ENCODE data around the gene RPLP2.

RPLP2 gene

DNA sequence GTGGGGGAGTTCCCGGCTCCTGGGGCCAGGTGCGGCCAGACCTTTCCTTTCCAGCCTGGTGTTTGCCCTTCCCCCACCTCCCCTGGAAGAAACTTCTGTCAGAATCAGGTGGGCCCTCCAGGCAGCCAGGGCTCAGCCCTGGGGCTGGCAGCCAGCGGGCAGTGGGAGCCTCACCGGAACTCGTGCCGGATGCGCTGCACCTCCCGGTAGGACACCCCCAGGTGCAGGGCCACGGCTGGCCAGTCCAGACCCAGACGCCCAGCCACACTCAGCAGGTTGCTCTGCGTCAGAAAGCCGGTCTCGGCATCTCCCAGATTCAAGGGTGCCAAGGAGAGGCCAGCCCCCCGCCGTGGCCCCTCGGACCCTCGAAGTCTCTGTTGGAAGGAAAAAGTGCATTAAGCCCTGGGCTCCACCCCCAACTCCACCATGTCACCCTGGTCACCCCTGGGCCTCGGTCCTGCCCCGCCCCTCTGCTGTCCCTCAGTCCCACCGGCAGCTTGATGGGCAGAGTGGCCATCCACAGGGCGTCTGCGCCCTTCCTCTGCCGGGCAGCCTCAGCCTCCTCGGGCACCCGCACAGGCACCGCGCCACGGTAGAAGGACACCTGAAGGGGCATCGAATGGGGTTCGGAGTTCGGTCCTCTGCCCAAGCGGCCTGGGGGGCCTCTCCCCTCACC lies 10.0 kb upstream of the RPLP2 start:
- Histone ChIP-seq H3K36me3 (ENCODE audit: control insufficient read depth, insufficient read depth, low read length) (peaks cover 10% of the 10 kb centered on the region), H3K27me3 (replicated peaks; ENCODE audit: control insufficient read depth, insufficient read depth, low read length) (no peaks in the 10 kb centered on the region), H3K4me3 (replicated peaks; ENCODE audit: low read depth, low read length) (no peak overlapping the region)
- TF ChIP-seq, protein P1, sequence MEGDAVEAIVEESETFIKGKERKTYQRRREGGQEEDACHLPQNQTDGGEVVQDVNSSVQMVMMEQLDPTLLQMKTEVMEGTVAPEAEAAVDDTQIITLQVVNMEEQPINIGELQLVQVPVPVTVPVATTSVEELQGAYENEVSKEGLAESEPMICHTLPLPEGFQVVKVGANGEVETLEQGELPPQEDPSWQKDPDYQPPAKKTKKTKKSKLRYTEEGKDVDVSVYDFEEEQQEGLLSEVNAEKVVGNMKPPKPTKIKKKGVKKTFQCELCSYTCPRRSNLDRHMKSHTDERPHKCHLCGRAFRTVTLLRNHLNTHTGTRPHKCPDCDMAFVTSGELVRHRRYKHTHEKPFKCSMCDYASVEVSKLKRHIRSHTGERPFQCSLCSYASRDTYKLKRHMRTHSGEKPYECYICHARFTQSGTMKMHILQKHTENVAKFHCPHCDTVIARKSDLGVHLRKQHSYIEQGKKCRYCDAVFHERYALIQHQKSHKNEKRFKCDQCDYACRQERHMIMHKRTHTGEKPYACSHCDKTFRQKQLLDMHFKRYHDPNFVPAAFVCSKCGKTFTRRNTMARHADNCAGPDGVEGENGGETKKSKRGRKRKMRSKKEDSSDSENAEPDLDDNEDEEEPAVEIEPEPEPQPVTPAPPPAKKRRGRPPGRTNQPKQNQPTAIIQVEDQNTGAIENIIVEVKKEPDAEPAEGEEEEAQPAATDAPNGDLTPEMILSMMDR (IDR thresholded peaks at IDR 0.05; ENCODE audit: insufficient read depth, low read length, poor library complexity, severe bottlenecking) = no peak
- DNase-seq (ENCODE audit: extremely low read depth, insufficient read length) = no peak

DNA sequence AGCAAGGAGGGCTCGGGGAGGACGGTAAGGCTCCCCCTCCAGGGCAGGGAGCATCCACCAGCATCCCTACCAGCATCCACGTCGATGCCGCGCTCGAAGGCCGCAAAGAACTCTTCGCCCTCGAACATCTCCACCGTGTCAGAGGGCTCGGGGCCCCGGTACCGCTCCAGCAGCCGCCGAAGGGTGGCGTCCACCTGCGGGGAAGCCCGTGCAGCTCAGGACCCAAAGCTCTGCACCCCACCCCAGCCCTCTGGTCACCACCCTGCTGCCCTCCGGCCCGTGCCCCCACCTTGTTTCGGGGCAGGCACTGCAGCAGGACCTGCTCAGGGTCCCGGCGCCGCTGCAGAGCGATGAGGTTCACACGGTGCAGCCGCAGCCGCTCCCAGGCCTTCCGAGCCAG lies 9.3 kb upstream of the RPLP2 start:
- DNase-seq (ENCODE audit: extremely low read depth, insufficient read length) = no peak
- H3K36me3 ChIP-seq (ENCODE audit: control insufficient read depth, insufficient read depth, low read length) = peaks cover 10% of the 10 kb centered on the region
- TF ChIP-seq, protein P1 (IDR thresholded peaks at IDR 0.05; ENCODE audit: insufficient read depth, low read length, poor library complexity, severe bottlenecking) = no peak
- no peaks in the 10 kb centered on the region for H3K27me3 ChIP-seq (replicated peaks; ENCODE audit: control insufficient read depth, insufficient read depth, low read length)
- H3K4me3 ChIP-seq (replicated peaks; ENCODE audit: low read depth, low read length) = no peak overlapping the region

DNA sequence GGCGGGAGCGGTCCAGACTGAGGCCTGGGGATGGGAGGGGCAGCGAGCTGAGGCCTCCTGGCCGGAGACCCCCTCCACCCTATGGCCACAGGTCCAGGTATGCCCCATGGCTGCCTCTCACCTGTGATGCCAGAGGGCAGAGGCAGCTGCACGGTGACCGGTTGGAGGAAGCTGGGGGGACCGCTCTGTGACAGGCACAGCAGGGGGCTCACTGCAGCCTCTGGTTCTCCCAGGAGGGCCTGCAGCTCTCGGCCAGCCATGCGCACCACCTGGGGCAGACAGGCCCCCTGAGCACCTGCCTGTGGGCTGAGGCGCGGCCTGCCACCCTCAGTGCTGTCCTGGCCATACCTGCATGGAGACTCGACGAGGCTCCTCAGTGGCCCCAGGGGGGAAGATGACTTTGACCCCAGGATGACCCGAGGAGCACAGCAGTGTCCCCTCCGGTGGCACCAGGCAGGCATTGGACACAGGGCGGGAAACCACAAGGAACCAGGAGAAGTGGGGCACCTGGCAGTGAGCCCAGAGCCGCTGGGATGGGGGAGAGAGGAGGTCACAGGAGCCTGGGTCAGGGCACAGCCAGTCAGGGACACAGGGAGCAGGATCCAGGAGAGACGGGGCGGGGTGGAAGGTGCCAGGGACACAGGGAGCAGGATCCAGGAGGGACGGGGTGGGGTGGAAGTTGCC lies 8.5 kb upstream of the RPLP2 start:
- Histone ChIP-seq H3K4me3 (replicated peaks; ENCODE audit: low read depth, low read length) (no peak overlapping the region), H3K27me3 (replicated peaks; ENCODE audit: control insufficient read depth, insufficient read depth, low read length) (no peaks in the 10 kb centered on the region), H3K36me3 (ENCODE audit: control insufficient read depth, insufficient read depth, low read length) (peaks cover 10% of the 10 kb centered on the region)
- TF ChIP-seq, protein P1 (IDR thresholded peaks at IDR 0.05; ENCODE audit: insufficient read depth, low read length, poor library complexity, severe bottlenecking) = no peak
- DNase-seq (ENCODE audit: extremely low read depth, insufficient read length) = no peak

DNA sequence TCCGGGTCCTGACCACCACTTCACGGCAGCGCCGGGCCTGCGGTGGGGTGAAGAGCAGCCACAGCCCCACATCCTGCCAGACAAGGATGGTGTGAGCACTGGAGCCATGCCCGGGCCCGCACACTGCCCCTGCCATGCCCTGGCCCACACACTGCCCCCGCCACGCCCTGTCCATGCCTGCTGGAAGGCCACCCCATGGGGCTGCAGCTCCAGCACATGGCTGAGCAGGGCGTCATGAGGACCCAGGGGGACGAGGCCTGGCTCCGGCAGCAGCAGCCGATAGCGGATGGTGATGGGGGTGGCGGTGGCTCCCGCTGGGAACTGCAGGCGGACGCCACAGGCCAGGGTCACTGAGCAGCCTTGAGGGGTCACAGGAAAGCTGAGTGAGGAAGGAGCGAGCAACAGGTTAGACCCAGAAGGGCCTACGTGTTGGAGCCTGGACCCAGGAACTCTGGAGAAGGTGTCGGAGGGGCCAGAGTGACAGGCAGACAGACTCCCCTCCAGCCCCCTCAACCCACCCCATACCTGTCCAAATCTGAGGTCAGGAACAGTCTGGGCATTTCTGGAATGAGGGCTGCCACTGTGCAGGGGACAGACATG lies 7.6 kb upstream of the RPLP2 start:
- no peaks in the 10 kb centered on the region for H3K27me3 ChIP-seq (replicated peaks; ENCODE audit: control insufficient read depth, insufficient read depth, low read length)
- no peak for DNase-seq (ENCODE audit: extremely low read depth, insufficient read length)
- H3K36me3 ChIP-seq (ENCODE audit: control insufficient read depth, insufficient read depth, low read length) = peaks cover 10% of the 10 kb centered on the region
- H3K4me3 ChIP-seq (replicated peaks; ENCODE audit: low read depth, low read length) = no peak overlapping the region
- TF ChIP-seq, protein P1 (IDR thresholded peaks at IDR 0.05; ENCODE audit: insufficient read depth, low read length, poor library complexity, severe bottlenecking) = no peak

DNA sequence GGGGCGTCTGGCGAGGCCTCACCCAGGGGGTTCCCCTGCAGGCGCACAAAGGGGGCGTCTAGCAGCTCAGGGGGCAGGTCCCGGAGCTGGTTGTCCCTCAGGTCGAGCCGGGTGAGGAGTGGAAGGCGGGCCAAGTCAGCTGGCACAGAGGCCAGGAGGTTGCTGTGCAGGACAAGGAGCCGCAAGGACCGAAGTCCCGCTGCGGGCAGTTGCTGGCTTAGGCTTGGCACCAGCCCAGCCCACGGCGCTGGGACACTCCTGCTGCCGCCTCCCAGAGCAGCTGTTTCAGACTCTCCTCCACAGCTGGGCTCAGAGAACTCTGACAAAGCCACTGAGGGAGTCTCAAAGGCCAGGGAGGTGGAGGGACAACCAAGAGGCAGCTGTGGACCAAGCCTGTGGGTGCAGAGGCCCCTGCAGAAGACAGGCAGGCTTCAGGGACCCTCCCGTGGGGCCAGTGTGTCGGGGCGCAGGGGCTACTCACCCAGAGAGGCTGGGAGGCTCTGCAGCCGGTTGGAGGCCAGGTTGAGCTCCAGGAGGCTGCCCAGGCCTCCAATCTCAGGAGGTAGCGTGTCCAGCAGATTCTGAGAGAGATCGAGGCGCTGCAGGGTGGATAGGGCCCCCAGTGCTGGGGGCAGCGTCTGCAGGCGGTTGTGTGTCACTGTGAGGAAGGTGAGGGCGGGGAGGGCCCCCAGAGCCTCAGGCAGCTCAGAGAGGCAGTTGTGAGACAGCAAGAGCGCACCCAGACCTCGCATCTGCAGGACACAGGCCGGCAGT lies 6.9 kb upstream of the RPLP2 start:
- TF ChIP-seq, protein P1 (IDR thresholded peaks at IDR 0.05; ENCODE audit: insufficient read depth, low read length, poor library complexity, severe bottlenecking) = no peak
- Histone ChIP-seq H3K36me3 (ENCODE audit: control insufficient read depth, insufficient read depth, low read length) (peaks cover 10% of the 10 kb centered on the region), H3K4me3 (replicated peaks; ENCODE audit: low read depth, low read length) (peak overlapping the region; percentile 64), H3K27me3 (replicated peaks; ENCODE audit: control insufficient read depth, insufficient read depth, low read length) (no peaks in the 10 kb centered on the region)
- no peak for DNase-seq (ENCODE audit: extremely low read depth, insufficient read length)
